Nephron (organoid): Measurements from ENCODE around the gene ABCA13.

Source experiments
- H3K27ac Mint-ChIP-seq, 3 experiments: 2 replicates each; pipeline ENCODE4 v1.8.0; 2020; ENCODE audit warnings: mixed read lengths in 3 of 3, mild to moderate bottlenecking in 2 of 3, moderate library complexity in 1 of 3
- H3K27me3 Mint-ChIP-seq: 2 replicates; pipeline ENCODE4 v1.8.0; 2021; ENCODE audit warnings: low read depth, mild to moderate bottlenecking, moderate library complexity, mixed read lengths
- H3K36me3 Mint-ChIP-seq: 2 replicates; pipeline ENCODE4 v1.8.0; 2020; ENCODE audit warnings: low read depth, mixed read lengths
- H3K4me1 Mint-ChIP-seq: 2 replicates; pipeline ENCODE4 v1.8.0; 2020; ENCODE audit warnings: mixed read lengths
- H3K4me3 Mint-ChIP-seq, 3 experiments: 2 replicates each; pipeline ENCODE4 v1.8.0; 2020; ENCODE audit warnings: mild to moderate bottlenecking in 3 of 3, mixed read lengths in 3 of 3, moderate library complexity in 2 of 3
- H3K9me3 Mint-ChIP-seq: 2 replicates; pipeline ENCODE4 v1.8.0; 2020; ENCODE audit warnings: mixed read lengths
- TF ChIP-seq, protein P1 (sequence below), 3 experiments: fragments of 200-600 bp; sonication (generic); IDR thresholded peaks; one replicate each; pipeline ENCODE4 v1.5.0; 2021; ENCODE audit warnings: antibody characterized with exemption in 3 of 3; ENCODE audit not compliant: unreplicated experiment in 3 of 3

ABCA13 gene

DNA sequence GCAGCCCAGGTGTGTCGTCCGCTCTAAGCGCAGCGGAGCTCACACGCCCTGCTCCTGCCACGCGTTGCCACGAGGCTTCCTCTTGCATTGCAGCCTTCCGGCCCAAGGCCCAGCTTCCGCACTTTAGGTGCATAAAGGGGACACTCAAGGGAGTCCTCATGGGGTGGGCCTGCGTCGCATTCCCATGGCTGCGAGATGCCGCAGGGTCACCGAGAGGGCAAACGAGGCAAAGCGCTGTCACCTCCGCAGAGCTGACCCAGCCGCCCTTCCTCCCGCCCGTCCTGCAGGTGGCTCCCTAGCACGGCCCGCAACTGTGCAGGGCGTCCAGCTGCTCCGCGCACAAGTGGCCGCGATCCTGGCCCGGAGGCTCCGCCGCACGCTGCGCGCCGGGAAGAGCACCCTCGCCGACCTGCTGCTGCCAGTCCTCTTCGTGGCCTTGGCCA lies 283.5 kb downstream of the ABCA13 start:
- no peaks in the 10 kb centered on the region for H3K9me3 Mint-ChIP-seq
- no peaks in the 10 kb centered on the region for H3K4me1 Mint-ChIP-seq
- no peak overlapping the region for H3K4me3 Mint-ChIP-seq
- H3K27ac Mint-ChIP-seq = no peak overlapping the region
- TF ChIP-seq, protein P1, sequence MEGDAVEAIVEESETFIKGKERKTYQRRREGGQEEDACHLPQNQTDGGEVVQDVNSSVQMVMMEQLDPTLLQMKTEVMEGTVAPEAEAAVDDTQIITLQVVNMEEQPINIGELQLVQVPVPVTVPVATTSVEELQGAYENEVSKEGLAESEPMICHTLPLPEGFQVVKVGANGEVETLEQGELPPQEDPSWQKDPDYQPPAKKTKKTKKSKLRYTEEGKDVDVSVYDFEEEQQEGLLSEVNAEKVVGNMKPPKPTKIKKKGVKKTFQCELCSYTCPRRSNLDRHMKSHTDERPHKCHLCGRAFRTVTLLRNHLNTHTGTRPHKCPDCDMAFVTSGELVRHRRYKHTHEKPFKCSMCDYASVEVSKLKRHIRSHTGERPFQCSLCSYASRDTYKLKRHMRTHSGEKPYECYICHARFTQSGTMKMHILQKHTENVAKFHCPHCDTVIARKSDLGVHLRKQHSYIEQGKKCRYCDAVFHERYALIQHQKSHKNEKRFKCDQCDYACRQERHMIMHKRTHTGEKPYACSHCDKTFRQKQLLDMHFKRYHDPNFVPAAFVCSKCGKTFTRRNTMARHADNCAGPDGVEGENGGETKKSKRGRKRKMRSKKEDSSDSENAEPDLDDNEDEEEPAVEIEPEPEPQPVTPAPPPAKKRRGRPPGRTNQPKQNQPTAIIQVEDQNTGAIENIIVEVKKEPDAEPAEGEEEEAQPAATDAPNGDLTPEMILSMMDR (IDR thresholded peaks at IDR 0.05; ENCODE audit: unreplicated experiment in 3 of 3) = no peak
- no peaks in the 10 kb centered on the region for H3K36me3 Mint-ChIP-seq
- peaks cover 9% of the 10 kb centered on the region for H3K27me3 Mint-ChIP-seq

DNA sequence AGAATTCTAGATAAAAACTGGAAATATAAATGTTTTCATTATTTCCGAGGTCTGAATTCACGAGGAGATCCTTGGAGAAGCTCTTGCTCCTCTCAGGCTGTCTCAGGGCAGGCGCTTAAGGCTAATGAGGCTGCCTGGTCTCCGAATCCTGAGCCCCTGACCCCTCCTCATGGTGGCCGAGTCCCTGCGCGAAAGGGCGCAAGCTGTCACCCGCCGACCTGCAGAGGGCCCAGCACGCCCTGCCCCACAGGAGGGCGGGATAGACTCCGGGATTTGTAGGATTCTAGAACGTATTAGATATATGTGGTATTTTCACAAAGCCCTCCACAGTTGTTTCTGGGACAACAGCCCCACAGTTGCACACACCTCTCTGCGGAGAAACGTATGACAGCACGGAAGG lies 284.1 kb downstream of the ABCA13 start:
- Mint-ChIP-seq H3K27ac (no peak overlapping the region), H3K4me1 (no peaks in the 10 kb centered on the region), H3K36me3 (no peaks in the 10 kb centered on the region), H3K9me3 (no peaks in the 10 kb centered on the region), H3K4me3 (no peak overlapping the region), H3K27me3 (peaks cover 9% of the 10 kb centered on the region)
- TF ChIP-seq, protein P1 (IDR thresholded peaks at IDR 0.05; ENCODE audit: unreplicated experiment in 3 of 3) = no peak

DNA sequence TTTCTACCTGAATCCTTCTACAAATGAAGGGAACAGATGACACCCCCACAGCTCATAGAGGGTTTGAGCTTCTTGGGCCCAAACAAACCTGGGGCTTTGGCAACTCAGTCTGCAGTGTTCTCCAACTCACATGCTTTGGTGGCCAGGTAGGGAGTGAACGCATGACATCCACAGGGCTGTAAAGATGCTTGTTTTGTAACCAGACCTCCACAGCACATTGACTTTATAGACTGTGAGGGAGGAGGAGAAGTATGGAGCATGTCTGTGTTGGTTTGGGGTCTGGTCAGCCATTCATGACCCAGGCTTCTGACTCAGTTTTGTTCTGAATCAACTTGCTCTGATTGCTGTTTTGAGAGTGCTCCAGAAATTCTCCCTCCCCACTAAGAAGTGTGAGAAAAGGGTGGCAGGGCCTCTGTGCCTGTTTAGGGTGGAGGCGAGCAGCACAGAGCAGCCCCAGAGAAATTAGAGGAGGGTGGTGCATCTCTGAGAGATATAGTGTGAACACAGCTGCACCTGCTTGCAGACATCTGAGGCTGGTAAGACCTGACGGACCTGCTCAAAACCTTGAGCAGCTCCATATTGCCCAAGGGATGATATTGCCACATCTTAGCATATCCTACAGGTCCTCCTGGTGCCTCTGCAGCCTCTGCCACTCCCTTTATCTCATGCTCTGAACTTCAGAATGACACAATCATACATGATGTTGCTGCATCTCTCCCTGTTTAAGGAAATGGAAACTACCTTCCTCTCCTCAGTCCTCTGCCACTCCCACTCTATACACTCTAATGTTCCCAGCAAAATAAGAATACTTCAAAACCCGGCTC lies 287.7 kb downstream of the ABCA13 start:
- H3K27me3 Mint-ChIP-seq = peaks cover 9% of the 10 kb centered on the region
- no peaks in the 10 kb centered on the region for H3K36me3 Mint-ChIP-seq
- no peak overlapping the region for H3K4me3 Mint-ChIP-seq
- H3K4me1 Mint-ChIP-seq = no peaks in the 10 kb centered on the region
- TF ChIP-seq, protein P1 (IDR thresholded peaks at IDR 0.05; ENCODE audit: unreplicated experiment in 3 of 3) = no peak
- H3K27ac Mint-ChIP-seq = no peak overlapping the region
- no peaks in the 10 kb centered on the region for H3K9me3 Mint-ChIP-seq

DNA sequence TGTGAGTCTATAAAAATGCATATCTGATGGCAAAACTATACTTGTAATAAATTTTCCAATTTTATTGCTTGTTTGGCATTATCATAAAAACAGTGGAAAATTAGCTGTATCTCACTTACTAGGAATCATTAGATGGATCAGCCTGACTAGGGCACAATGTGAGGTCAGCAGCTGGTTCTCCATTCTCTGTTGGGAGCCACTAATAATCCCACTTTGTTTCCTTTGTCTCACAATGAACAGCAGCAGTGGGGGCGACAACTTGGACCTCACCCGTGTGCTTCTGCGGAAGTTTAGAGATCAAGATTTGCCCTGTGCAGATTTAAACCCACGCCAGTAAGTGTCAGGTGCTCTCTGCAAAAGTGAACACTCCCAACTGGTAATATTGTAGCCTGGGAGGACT lies 295.5 kb downstream of the ABCA13 start:
- H3K27me3 Mint-ChIP-seq = no peaks in the 10 kb centered on the region
- no peaks in the 10 kb centered on the region for H3K9me3 Mint-ChIP-seq
- TF ChIP-seq, protein P1 (IDR thresholded peaks at IDR 0.05; ENCODE audit: unreplicated experiment in 3 of 3) = no peak
- H3K4me3 Mint-ChIP-seq = no peak overlapping the region
- peaks cover 8% of the 10 kb centered on the region for H3K4me1 Mint-ChIP-seq
- no peak overlapping the region for H3K27ac Mint-ChIP-seq
- H3K36me3 Mint-ChIP-seq = no peaks in the 10 kb centered on the region

DNA sequence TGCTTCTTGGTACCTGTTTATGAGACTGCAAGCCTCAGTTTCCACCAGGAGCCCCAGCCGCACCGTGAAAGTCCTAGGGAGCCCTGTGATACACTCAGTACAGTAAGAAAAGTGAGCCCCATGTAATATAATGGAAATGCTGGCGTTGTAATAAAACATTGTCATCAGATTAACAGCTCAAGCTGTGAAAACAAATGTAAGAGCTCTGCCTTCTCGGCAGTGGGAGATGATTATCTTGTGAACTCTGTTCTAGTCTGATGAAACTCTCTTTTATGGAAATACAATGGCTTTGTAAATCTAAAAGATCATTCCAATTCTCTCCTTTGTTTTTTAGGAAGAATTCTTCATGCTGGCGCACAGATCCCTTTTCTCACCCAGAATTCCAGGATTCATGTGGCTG lies 299.9 kb downstream of the ABCA13 start:
- no peak overlapping the region for H3K4me3 Mint-ChIP-seq
- TF ChIP-seq, protein P1 (IDR thresholded peaks at IDR 0.05; ENCODE audit: unreplicated experiment in 3 of 3) = no peak
- H3K27me3 Mint-ChIP-seq = no peaks in the 10 kb centered on the region
- H3K9me3 Mint-ChIP-seq = no peaks in the 10 kb centered on the region
- H3K36me3 Mint-ChIP-seq = no peaks in the 10 kb centered on the region
- H3K4me1 Mint-ChIP-seq = peaks cover 17% of the 10 kb centered on the region
- peak overlapping the region in 2 of 3 experiments; percentile 19 to 69 for H3K27ac Mint-ChIP-seq

DNA sequence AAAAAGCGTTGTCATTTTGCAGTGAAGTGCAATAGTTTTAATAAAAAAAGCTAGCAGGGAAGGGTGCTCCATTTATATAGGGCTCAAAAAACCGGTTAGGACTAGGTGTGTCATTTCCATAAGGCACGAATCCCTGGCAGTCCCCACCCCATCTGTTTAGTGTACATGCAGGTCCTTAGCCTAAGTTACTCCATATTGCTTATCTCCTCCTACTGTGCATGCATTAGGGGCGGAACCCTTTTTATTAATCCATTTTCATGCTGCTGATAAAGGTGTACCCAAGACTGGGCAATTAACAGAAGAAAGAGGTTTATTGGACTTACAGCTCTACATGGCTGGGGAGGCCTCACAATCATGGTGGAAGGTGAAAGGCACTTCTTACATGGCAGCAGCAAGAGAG lies 301.4 kb downstream of the ABCA13 start:
- peaks cover 17% of the 10 kb centered on the region for H3K4me1 Mint-ChIP-seq
- no peaks in the 10 kb centered on the region for H3K9me3 Mint-ChIP-seq
- H3K27me3 Mint-ChIP-seq = no peaks in the 10 kb centered on the region
- TF ChIP-seq, protein P1 (IDR thresholded peaks at IDR 0.05; ENCODE audit: unreplicated experiment in 3 of 3) = no peak
- no peaks in the 10 kb centered on the region for H3K36me3 Mint-ChIP-seq
- no peak overlapping the region for H3K4me3 Mint-ChIP-seq
- H3K27ac Mint-ChIP-seq = peak overlapping the region; percentile 41 to 93 (median 81)
